IPS-18a (cell line): ENCODE measurements around the gene TRPM6.
A peak's percentile ranks its signal among the peaks of the same experiment; 100 is the strongest.

ENCODE experiments used
- H3K27ac ChIP-seq: one replicate; pipeline ENCODE4 v1.5.1; 2013; ENCODE audit warnings: low read length
- H3K27me3 ChIP-seq: one replicate; pipeline ENCODE4 v1.6.1; 2013; ENCODE audit warnings: mild to moderate bottlenecking, low read length; ENCODE audit not compliant: control insufficient read depth, insufficient read depth
- H3K36me3 ChIP-seq: one replicate; pipeline ENCODE4 v1.6.1; 2013; ENCODE audit warnings: low read depth, low read length; ENCODE audit not compliant: control insufficient read depth
- H3K4me1 ChIP-seq: one replicate; pipeline ENCODE4 v1.6.1; 2013; ENCODE audit warnings: low read depth, low read length; ENCODE audit not compliant: control insufficient read depth
- H3K4me3 ChIP-seq: one replicate; pipeline ENCODE4 v1.5.1; 2013; ENCODE audit warnings: low read length
- H3K9ac ChIP-seq: one replicate; pipeline ENCODE4 v1.6.1; 2013; ENCODE audit warnings: mild to moderate bottlenecking, low read length, moderate library complexity
- H3K9me3 ChIP-seq: one replicate; pipeline ENCODE4 v1.6.1; 2013; ENCODE audit warnings: low read depth, low read length; ENCODE audit not compliant: control insufficient read depth

The TRPM6 gene

GRCh38 chr9:74691058-74691457, 196.7 kb downstream of the TRPM6 start:
- H3K4me3 ChIP-seq = no peak overlapping the region
- no peaks in the 10 kb centered on the region for H3K27me3 ChIP-seq
- no peak overlapping the region for H3K9ac ChIP-seq
- no peaks in the 10 kb centered on the region for H3K4me1 ChIP-seq
- no peaks in the 10 kb centered on the region for H3K36me3 ChIP-seq
- no peaks in the 10 kb centered on the region for H3K9me3 ChIP-seq
- no peak overlapping the region for H3K27ac ChIP-seq

- Histone ChIP-seq H3K4me3 (no peak overlapping the region), H3K36me3 (no peaks in the 10 kb centered on the region), H3K9ac (no peak overlapping the region), H3K27ac (no peak overlapping the region), H3K4me1 (no peaks in the 10 kb centered on the region), H3K27me3 (no peaks in the 10 kb centered on the region), H3K9me3 (no peaks in the 10 kb centered on the region)
These were observed 204.4 kb downstream of the TRPM6 start for GRCh38 chr9:74683322-74683721.

GRCh38 chr9:74681906-74682305, 205.8 kb downstream of the TRPM6 start:
- Histone ChIP-seq H3K9ac (no peak overlapping the region), H3K4me1 (no peaks in the 10 kb centered on the region), H3K36me3 (no peaks in the 10 kb centered on the region), H3K9me3 (no peaks in the 10 kb centered on the region), H3K4me3 (no peak overlapping the region), H3K27me3 (no peaks in the 10 kb centered on the region), H3K27ac (no peak overlapping the region)

- no peak overlapping the region for H3K27ac ChIP-seq
- H3K4me1 ChIP-seq = peaks cover 13% of the 10 kb centered on the region
- no peaks in the 10 kb centered on the region for H3K9me3 ChIP-seq
- H3K9ac ChIP-seq = no peak overlapping the region
- H3K27me3 ChIP-seq = no peaks in the 10 kb centered on the region
- no peaks in the 10 kb centered on the region for H3K36me3 ChIP-seq
- peak overlapping the region; percentile 15 for H3K4me3 ChIP-seq
These were observed 213.6 kb downstream of the TRPM6 start for GRCh38 chr9:74674077-74674476.
